Measurements from ENCODE around the gene NPIPB12.
"Not testable (repeated sequence)": the region's sequence is repeated elsewhere in the genome, so short reads cannot be mapped to it uniquely, and the experiment has no call there.

NPIPB12 gene

GRCh38 chr16:29506308-29506707 is at the start of gene NPIPB12:
TSS of gene NPIPB12 (minus strand) at chr16:29506408.
- not testable (repeated sequence) for H3K36me3 ChIP-seq; H3K27me3 ChIP-seq; H3K4me3 ChIP-seq (ENCODE audit: low read depth in 1 of 2, low read length in 1 of 2); H3K27ac ChIP-seq; H3K9me3 ChIP-seq; H3K4me1 ChIP-seq (ENCODE audit: control insufficient read depth in 1 of 2, insufficient read depth in 1 of 2, low read depth in 1 of 2, low read length in 1 of 2)

GRCh38 chr16:29521520-29521919 is 15.3 kb upstream of the NPIPB12 start:
- not testable (repeated sequence) for H3K4me3 ChIP-seq (ENCODE audit: low read depth in 1 of 2, low read length in 1 of 2); H3K9me3 ChIP-seq; H3K27me3 ChIP-seq; H3K4me1 ChIP-seq (ENCODE audit: control insufficient read depth in 1 of 2, insufficient read depth in 1 of 2, low read depth in 1 of 2, low read length in 1 of 2); H3K36me3 ChIP-seq; H3K27ac ChIP-seq

DNA sequence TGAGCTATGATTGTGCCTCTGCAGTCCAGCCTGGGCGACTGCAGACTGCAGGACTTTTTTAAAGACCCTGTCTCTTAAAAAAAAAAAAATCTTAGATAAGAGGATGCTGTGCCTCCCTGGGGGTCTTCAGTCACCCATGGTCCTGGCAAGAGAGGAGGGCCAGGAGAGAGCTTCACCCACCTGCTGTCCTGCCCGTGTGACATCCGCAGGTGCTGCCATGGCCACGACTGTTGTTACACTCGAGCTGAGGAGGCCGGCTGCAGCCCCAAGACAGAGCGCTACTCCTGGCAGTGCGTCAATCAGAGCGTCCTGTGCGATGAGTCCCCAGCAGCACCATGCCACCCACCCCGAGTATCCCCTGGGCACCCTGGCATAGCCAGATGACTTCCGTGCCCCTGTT is 23.9 kb downstream of the NPIPB12 start:
- not testable (repeated sequence) for H3K4me3 ChIP-seq (ENCODE audit: low read depth in 1 of 2, low read length in 1 of 2); H3K27ac ChIP-seq; H3K36me3 ChIP-seq; H3K4me1 ChIP-seq (ENCODE audit: control insufficient read depth in 1 of 2, insufficient read depth in 1 of 2, low read depth in 1 of 2, low read length in 1 of 2); H3K9me3 ChIP-seq; H3K27me3 ChIP-seq

GRCh38 chr16:29472065-29472464 is 34.1 kb downstream of the NPIPB12 start:
- H3K4me1 ChIP-seq (ENCODE audit: control insufficient read depth in 1 of 2, insufficient read depth in 1 of 2, low read depth in 1 of 2, low read length in 1 of 2); H3K36me3 ChIP-seq; H3K9me3 ChIP-seq; H3K27me3 ChIP-seq; H3K27ac ChIP-seq; H3K4me3 ChIP-seq (ENCODE audit: low read depth in 1 of 2, low read length in 1 of 2): not testable (repeated sequence)

DNA sequence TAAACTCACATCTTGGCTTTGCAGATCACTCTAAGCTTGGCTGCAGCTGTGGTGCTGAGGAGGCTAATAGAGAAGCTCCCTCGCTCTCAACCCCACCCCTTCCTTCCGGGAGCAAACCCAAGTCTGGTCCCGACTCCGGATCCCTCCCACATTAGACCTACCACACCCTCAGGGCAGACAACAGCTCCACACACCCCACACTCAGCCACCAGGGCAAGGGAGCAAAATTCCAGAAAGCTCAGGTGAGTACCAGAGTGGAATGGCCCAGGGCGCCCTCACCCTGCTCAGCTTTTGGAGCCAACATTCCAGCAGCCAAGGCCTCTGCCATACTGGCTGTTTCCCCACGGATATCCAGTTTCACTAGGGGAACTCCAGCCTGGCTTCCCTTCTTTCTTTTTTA is 36.5 kb downstream of the NPIPB12 start:
- Histone ChIP-seq H3K4me3 (ENCODE audit: low read depth in 1 of 2, low read length in 1 of 2) (peak overlapping the region; percentile 8 to 49), H3K27ac (peak overlapping the region; percentile 58)
- not testable (repeated sequence) for H3K36me3 ChIP-seq; H3K4me1 ChIP-seq (ENCODE audit: control insufficient read depth in 1 of 2, insufficient read depth in 1 of 2, low read depth in 1 of 2, low read length in 1 of 2); H3K9me3 ChIP-seq; H3K27me3 ChIP-seq

GRCh38 chr16:29467654-29468366 is 38.4 kb downstream of the NPIPB12 start:
- not testable (repeated sequence) for H3K4me3 ChIP-seq (ENCODE audit: low read depth in 1 of 2, low read length in 1 of 2); H3K27me3 ChIP-seq; H3K4me1 ChIP-seq (ENCODE audit: control insufficient read depth in 1 of 2, insufficient read depth in 1 of 2, low read depth in 1 of 2, low read length in 1 of 2); H3K36me3 ChIP-seq; H3K27ac ChIP-seq; H3K9me3 ChIP-seq

GRCh38 chr16:29466904-29467303 is 39.3 kb downstream of the NPIPB12 start:
- not testable (repeated sequence) for H3K9me3 ChIP-seq, H3K36me3 ChIP-seq, H3K27me3 ChIP-seq

DNA sequence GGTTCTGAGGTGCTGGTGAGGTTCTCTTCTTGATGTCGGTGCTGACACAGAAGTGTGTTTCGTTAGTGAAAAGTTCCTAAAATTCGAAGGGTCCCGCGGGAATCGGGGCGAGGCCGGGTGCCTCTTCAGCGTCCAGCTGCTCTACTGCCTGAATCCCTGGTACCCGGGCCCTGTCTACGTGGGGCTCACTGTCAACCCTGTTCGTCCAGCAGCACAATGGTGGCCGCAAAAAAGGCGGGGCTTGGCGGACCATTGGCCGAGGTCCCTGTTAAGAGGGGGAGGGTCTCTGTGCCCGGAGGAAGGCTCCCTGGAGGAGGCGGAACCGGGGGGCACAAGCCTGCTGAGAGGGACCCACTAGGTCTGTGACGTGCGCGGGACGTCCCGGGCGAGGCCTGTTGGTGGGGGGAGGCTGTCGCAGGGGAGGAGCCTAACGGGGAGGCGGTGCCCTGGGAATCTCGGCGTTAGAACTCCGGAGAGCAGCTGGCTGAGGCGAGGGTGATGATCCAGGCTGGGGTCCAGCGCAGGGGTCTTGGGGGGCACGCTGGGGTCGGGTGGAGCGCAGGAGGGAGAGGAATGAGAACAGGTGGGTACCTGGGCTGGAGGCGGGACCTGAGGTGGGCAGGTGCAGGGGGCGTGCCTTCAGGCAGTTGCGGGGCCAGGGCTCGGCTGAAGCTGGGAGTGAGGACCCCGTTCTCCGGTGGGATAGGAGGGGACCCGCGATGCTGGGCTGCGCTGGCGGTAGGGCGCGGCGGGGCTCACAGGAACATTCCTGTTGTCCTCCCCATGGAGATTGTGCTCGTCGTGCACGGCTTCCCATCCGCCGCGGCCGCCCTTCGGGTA is 40.0 kb downstream of the NPIPB12 start:
- H3K27me3 ChIP-seq; H3K4me1 ChIP-seq (ENCODE audit: control insufficient read depth in 1 of 2, insufficient read depth in 1 of 2, low read depth in 1 of 2, low read length in 1 of 2); H3K9me3 ChIP-seq; H3K36me3 ChIP-seq; H3K27ac ChIP-seq; H3K4me3 ChIP-seq (ENCODE audit: low read depth in 1 of 2, low read length in 1 of 2): not testable (repeated sequence)

More at GRCh38 chr16:29466904-29467303, 39.3 kb downstream of the NPIPB12 start:
- H3K4me1 ChIP-seq (ENCODE audit: control insufficient read depth in 1 of 2, insufficient read depth in 1 of 2, low read depth in 1 of 2, low read length in 1 of 2); H3K4me3 ChIP-seq (ENCODE audit: low read depth in 1 of 2, low read length in 1 of 2); H3K27ac ChIP-seq: not testable (repeated sequence)

GRCh38 chr16:29460647-29461030 is 45.6 kb downstream of the NPIPB12 start:
- H3K36me3 ChIP-seq; H3K4me3 ChIP-seq (ENCODE audit: low read depth in 1 of 2, low read length in 1 of 2); H3K27me3 ChIP-seq; H3K9me3 ChIP-seq; H3K27ac ChIP-seq; H3K4me1 ChIP-seq (ENCODE audit: control insufficient read depth in 1 of 2, insufficient read depth in 1 of 2, low read depth in 1 of 2, low read length in 1 of 2): not testable (repeated sequence)

DNA sequence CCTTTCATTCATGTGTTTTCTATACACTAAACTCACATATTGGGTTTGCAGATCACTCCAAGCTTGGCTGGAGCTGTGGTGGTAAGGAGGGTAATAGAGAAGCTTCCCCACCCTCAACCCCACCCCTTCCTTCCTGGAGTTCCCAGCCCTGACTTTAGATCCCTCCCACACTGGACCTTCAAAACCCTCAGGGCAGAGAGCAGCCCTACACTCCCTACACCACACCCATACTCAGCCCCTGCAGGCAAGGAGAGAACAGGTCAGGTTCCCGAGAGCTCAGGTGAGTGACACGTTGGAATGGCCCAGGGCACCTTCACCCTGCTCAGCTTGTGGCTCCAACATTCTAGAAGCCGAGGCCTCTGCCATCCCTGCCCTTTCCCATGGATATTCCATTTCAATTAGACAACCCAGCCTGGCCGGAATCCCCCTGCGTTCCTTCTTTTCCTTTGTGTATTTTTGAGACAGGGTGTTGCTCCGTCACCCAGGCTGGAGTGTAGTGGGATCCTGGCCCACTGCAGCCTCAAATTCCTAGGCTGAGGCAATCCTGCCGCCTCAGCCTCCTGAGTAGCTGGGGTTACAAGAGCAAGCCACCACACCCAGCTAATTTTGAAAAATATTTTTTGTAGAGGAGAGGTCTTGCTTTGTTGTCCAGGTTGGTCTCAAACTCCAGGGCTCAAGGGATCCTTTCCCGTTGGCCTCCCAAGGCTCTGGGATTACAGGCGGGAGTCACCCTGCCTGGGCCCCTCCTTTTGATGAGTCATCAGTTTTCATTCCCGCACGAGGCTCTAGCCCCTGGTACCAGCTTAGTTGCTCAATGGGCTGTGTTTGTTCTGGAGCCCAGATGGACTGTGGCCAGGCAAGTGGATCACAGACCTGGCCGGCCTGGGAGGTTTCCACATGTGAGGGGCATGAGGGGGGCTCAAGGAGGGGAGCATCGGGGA is 46.2 kb downstream of the NPIPB12 start, which contains the start of gene SULT1A4:
SULT1A4 (plus strand) TSS at position 208 of the 941 bp plus-strand sequence. CDS start 1,473 bp downstream, outside the sequence.
- H3K4me3 ChIP-seq (ENCODE audit: low read depth in 1 of 2, low read length in 1 of 2); H3K27me3 ChIP-seq; H3K9me3 ChIP-seq; H3K36me3 ChIP-seq; H3K27ac ChIP-seq; H3K4me1 ChIP-seq (ENCODE audit: control insufficient read depth in 1 of 2, insufficient read depth in 1 of 2, low read depth in 1 of 2, low read length in 1 of 2): not testable (repeated sequence)

- H3K4me1 ChIP-seq (ENCODE audit: control insufficient read depth in 1 of 2, insufficient read depth in 1 of 2, low read depth in 1 of 2, low read length in 1 of 2); H3K4me3 ChIP-seq (ENCODE audit: low read depth in 1 of 2, low read length in 1 of 2); H3K27me3 ChIP-seq; H3K36me3 ChIP-seq; H3K27ac ChIP-seq; H3K9me3 ChIP-seq: not testable (repeated sequence)
Measured at GRCh38 chr16:29457660-29458059, 48.5 kb downstream of the NPIPB12 start.

GRCh38 chr16:29454828-29455227 is 51.4 kb downstream of the NPIPB12 start:
- not testable (repeated sequence) for H3K27ac ChIP-seq; H3K27me3 ChIP-seq; H3K9me3 ChIP-seq; H3K4me3 ChIP-seq (ENCODE audit: low read depth in 1 of 2, low read length in 1 of 2); H3K4me1 ChIP-seq (ENCODE audit: control insufficient read depth in 1 of 2, insufficient read depth in 1 of 2, low read depth in 1 of 2, low read length in 1 of 2); H3K36me3 ChIP-seq

GRCh38 chr16:29454269-29454668 is 51.9 kb downstream of the NPIPB12 start, which contains the start of the genes BOLA2 and SLX1B:
TSS of gene BOLA2 (minus strand) at chr16:29454351. CDS start at chr16:29454253, 98 bp downstream.
TSS of gene SLX1B (plus strand) at chr16:29454533.
- not testable (repeated sequence) for H3K9me3 ChIP-seq; H3K27me3 ChIP-seq; H3K4me1 ChIP-seq (ENCODE audit: control insufficient read depth in 1 of 2, insufficient read depth in 1 of 2, low read depth in 1 of 2, low read length in 1 of 2); H3K27ac ChIP-seq; H3K36me3 ChIP-seq; H3K4me3 ChIP-seq (ENCODE audit: low read depth in 1 of 2, low read length in 1 of 2)

Measured in neutrophil (primary cell).